GM18517 (cell line): ENCODE measurements around the gene RASL11B.

Source experiments
- ATAC-seq: cut with Tn5 transposase; IDR thresholded peaks from one replicate; pipeline ENCODE4 v1.9.1; 2021; ENCODE audit warnings: mild to moderate bottlenecking, moderate library complexity; ENCODE audit not compliant: unreplicated experiment

Gene RASL11B

GRCh38 chr4:52912608-52913007 is 50.5 kb downstream of the RASL11B start:
- ATAC-seq = no peak

GRCh38 chr4:52914051-52914605 is 52.0 kb downstream of the RASL11B start:
- ATAC-seq = no peak

DNA sequence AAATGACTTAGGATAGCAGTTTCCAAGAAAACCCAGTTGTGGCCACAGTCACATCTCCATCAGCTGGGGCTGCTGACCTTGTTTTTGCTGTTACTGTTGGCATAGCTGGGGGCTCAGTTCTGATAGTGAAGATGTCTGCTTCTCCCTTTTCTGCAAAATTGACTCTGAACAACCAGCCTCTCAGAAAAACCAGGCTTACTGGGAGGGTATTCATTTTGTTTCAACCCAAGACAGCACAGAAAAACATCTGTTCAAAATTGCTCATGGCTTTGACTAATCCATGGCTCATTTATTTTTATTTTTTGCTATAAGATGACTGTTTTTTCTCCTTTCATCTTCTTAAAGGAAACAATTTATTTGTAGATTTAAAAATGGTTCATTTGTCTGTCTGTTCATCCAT is 53.1 kb downstream of the RASL11B start:
- ATAC-seq = no peak

DNA sequence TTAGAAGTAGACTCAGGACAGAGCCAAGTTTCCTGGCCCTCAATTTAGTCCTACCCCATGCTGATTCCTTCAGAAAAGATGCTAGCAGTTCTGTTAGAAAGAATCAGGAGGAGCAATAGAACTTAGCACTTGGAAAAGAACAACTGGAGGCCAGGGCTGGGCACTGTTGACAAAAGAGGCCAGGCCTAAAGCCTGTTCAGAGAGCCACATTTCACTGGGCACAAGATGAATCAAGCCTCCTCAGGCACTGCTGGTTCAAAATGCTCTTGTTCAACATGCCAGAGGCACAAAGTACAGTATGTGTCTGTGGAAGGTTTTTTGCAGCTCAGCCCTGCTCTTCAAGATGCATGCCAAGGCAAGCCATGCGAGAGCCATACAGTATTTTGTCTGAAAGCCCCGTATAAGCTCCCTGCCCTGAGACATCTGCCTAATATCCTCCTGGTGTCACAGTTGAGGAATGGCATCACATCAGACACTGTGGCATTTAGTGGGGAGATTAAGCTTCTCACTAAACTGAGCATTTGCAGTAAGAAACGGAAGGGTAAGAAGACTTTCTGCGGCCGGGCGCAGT is 53.7 kb downstream of the RASL11B start:
- ATAC-seq = no peak
